Measurements from ENCODE around the gene RNF144A.

- TF ChIP-seq CTCF (conservative IDR thresholded peaks at IDR 0.05; ENCODE audit: low read depth, low read length): peak; percentile 71
- TF ChIP-seq EZH2 (IDR thresholded peaks at IDR 0.05; ENCODE audit: borderline replicate concordance, low read depth, low read length, poor library complexity, severe bottlenecking): no peak
Measured at GRCh38 chr2:7014174-7014640, 97.0 kb downstream of the RNF144A start.

Measured in A673 (cell line).